ENCODE measurements around the gene KIAA1671.

KIAA1671 gene

DNA sequence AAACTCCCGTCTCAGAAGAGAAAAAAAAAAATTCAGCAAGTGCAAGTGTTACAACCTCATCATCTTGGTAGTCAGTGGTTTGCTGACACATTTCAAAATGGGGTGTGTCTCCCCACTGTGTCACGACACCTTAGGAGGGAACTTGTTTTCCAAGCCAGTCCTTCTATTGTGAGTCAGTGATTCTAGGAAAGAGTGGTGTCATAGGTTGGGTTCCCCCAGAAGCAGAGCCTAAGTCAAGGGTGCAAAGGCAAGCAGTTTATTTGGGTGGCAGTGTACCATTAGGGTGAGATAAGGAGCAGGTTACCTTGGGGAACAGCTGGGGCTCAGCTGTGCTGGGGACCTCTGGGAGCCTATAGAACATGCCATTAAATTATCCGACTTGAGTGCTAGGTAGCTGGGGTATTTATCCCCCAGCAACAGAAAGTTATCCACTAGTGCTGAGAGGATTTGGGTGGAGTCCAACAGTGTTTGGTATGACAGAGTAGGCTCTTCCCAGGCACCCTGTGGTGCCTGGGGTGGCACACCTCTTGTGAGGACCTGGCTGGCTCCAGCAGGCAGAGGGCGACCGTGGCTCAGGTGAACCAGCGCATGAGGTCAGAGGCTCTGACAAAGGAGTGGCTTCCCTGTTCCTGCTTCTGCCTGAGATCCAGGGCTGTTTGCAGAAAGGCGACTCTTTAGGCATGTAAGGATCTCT lies 41.7 kb downstream of the KIAA1671 start:
- DNase-seq (no peak), ATAC-seq (replicated peaks) (peak; percentile 66)
- no peaks in the 10 kb centered on the region for H3K9me3 Mint-ChIP-seq
- H3K4me3 Mint-ChIP-seq: no peak overlapping the region
- H3K36me3 Mint-ChIP-seq (ENCODE audit: insufficient read depth): peaks cover 3% of the 10 kb centered on the region
- peaks cover 31 to 62% of the 10 kb centered on the region in 2 donors for H3K27me3 Mint-ChIP-seq
- peaks cover 10 to 14% of the 10 kb centered on the region in 2 donors for H3K4me1 Mint-ChIP-seq (ENCODE audit: low read depth in 2 of 2)
- H3K27ac Mint-ChIP-seq: peak overlapping the region in 1 of 2 donors; percentile 32

DNA sequence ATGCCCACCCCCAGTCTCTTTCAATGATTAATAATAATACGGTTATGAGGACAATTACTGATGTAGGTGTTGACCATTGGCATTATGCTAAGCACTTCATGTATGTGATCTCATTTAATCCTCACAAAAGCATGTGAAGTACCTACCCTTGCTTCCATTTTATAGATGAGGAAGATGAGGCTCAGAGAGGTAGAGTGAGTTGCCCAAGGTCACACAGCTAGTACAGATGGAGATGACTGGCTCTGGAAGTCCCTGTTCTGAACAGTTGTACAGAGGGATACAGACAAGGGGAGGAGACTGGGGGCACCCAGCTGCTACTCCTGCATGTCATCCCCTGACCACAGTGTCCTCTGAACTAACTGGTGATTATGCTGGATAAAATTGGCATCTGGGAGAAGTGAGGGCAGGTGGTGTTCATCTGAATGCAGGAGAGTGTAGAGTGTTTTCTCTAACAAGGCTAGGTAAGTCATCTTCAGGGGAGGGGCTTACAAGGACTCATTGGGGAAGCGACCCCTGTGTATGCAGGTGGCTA lies 43.2 kb downstream of the KIAA1671 start:
- Mint-ChIP-seq H3K36me3 (ENCODE audit: insufficient read depth) (peaks cover 3% of the 10 kb centered on the region), H3K27ac (no peak overlapping the region), H3K27me3 (peaks cover 25 to 62% of the 10 kb centered on the region in 2 donors), H3K4me3 (no peak overlapping the region), H3K4me1 (ENCODE audit: low read depth in 2 of 2) (peaks cover 10 to 14% of the 10 kb centered on the region in 2 donors), H3K9me3 (no peaks in the 10 kb centered on the region)
- ATAC-seq (replicated peaks): no peak
- DNase-seq: no peak

DNA sequence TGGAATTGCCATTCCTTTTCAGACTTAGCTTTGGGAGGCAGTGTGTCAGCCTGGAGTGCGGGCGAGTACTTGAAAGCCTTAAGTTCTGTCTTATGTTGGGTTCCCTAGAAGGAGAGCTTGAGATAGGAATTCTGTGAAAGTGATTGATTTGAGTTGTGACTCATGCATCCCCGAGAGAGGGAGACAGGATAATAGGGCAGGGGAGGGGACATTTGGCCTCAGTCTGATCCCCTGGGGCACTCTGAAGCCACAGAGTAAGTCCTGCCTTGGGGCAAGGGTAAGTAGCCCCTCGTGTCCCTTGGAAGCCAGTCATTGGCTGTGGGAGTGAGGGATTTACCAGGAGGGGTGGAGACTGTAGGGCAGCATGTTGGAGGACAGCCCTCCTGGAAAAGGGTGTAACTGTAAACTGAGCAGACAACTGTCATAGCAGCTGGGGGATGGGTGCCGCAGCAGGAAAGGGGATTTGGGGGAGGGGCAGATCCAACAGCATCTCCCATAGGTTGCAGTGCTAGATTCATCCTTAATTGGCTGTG lies 44.0 kb downstream of the KIAA1671 start:
- H3K9me3 Mint-ChIP-seq: no peaks in the 10 kb centered on the region
- ATAC-seq (replicated peaks) (no peak), DNase-seq (no peak)
- peaks cover 3% of the 10 kb centered on the region for H3K36me3 Mint-ChIP-seq (ENCODE audit: insufficient read depth)
- H3K4me3 Mint-ChIP-seq: no peak overlapping the region
- no peak overlapping the region for H3K27ac Mint-ChIP-seq
- H3K27me3 Mint-ChIP-seq: peaks cover 25 to 58% of the 10 kb centered on the region in 2 donors
- H3K4me1 Mint-ChIP-seq (ENCODE audit: low read depth in 2 of 2): peaks cover 14 to 16% of the 10 kb centered on the region in 2 donors

DNA sequence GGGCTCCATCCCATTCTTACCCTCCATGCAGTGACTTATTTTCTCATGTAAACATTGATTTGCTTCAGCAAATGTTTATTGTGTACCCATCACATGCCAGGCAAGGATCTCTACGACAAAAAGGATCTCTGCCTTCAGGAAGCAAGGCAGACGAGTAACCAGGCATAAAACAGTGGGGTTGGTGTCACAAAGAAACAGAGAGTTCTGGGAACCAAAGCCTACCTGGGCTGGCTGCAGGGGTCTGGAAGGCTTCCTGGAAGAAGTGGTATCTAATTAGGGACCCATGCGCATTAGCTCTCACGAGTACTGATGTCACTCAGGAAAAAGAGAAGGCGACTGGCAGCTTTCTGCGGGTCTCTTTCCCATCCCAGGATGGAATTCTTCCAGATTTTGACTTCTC lies 44.5 kb downstream of the KIAA1671 start:
- no peak overlapping the region for H3K27ac Mint-ChIP-seq
- no peaks in the 10 kb centered on the region for H3K9me3 Mint-ChIP-seq
- ATAC-seq (replicated peaks): no peak
- no peak overlapping the region for H3K4me3 Mint-ChIP-seq
- peaks cover 3% of the 10 kb centered on the region for H3K36me3 Mint-ChIP-seq (ENCODE audit: insufficient read depth)
- DNase-seq: no peak
- peaks cover 16 to 18% of the 10 kb centered on the region in 2 donors for H3K4me1 Mint-ChIP-seq (ENCODE audit: low read depth in 2 of 2)
- peaks cover 25 to 53% of the 10 kb centered on the region in 2 donors for H3K27me3 Mint-ChIP-seq

DNA sequence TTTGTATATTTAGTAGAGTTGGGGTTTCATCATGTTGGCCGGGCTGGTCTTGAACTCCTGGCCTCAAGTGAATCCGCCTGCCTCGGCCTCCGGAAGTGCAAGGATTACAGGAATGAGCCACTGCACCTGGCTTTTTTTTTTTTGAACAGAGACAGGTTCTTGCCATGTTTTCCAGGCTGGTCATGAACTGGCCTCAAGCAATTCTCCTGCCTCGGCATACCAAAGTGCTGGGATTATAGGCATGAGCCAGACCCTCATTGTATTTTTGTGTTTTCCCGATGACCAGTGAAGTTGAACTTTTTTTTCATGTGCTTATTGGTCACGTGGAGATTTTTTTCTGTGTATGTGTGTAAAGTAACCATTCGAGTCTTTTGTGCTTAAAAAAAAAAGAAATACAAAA lies 48.2 kb downstream of the KIAA1671 start:
- Mint-ChIP-seq H3K4me1 (ENCODE audit: low read depth in 2 of 2) (peaks cover 9 to 18% of the 10 kb centered on the region in 2 donors), H3K27me3 (peaks cover 15 to 24% of the 10 kb centered on the region in 2 donors), H3K27ac (no peak overlapping the region), H3K36me3 (ENCODE audit: insufficient read depth) (no peaks in the 10 kb centered on the region), H3K9me3 (no peaks in the 10 kb centered on the region), H3K4me3 (no peak overlapping the region)
- no peak for ATAC-seq (replicated peaks)
- DNase-seq: no peak

DNA sequence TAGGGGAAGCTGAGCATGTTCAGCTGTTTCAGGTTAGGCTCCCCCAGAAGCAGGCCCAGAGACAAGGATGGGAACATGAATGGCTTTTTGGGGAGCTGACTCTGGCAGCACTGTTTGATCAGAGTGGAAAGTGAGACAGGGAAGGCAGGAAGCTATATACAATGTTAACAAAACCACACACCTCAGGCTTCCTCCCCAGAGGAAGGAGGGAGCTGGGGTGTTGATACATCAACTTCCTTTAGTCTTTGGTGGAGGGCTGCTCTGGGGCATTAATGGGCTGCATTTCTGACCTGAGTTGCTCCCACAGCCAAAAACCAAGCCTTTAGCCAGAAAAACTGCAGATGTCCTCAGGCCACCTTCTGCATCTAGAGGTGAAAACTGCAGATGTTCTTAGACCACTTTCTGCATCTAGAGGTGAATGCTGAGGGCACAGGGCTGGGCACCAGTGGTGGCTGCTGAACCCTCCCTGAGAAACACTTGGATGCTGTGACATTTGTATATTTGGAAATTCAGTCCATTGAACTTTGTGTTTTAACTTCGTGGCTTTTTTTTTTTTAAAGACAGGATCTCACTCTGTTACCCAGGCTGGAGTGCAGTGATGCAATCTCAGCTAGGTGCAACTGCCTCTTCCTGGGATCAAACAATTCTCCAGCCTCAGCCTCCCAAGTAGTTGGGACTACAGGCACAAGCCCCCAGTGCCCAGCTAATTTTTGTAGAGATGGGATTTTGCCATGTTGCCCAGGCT lies 49.9 kb downstream of the KIAA1671 start:
- no peaks in the 10 kb centered on the region for H3K36me3 Mint-ChIP-seq (ENCODE audit: insufficient read depth)
- ATAC-seq (replicated peaks): peak; percentile 45
- no peaks in the 10 kb centered on the region for H3K9me3 Mint-ChIP-seq
- H3K27ac Mint-ChIP-seq: no peak overlapping the region
- no peak for DNase-seq
- peaks cover 1 to 7% of the 10 kb centered on the region in 2 donors for H3K27me3 Mint-ChIP-seq
- peak overlapping the region; percentile 12 to 22 for H3K4me3 Mint-ChIP-seq
- H3K4me1 Mint-ChIP-seq (ENCODE audit: low read depth in 2 of 2): peaks cover 6 to 18% of the 10 kb centered on the region in 2 donors

DNA sequence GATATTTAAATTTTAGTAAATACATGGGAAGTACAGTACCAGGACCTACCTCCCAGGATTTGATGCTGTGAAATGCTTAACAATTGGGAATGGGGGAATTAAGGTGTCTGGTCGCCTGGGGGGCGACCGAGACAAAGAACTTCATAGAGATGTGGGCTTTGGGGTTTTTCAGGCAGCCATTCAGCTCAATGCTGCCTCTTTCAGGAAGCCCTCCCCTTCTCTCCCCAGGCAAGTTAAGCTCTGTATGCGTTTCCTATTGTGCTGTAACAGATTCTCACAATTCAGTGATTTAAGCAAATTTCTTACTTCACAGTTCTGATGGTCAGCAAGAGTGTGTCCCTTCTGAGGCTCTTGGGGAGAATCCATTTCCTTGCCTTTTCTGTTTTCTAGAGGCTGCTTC lies 53.8 kb downstream of the KIAA1671 start:
- H3K27me3 Mint-ChIP-seq: no peaks in the 10 kb centered on the region
- no peak overlapping the region for H3K4me3 Mint-ChIP-seq
- H3K36me3 Mint-ChIP-seq (ENCODE audit: insufficient read depth): no peaks in the 10 kb centered on the region
- ATAC-seq (replicated peaks): no peak
- no peak for DNase-seq
- no peak overlapping the region for H3K27ac Mint-ChIP-seq
- H3K9me3 Mint-ChIP-seq: no peaks in the 10 kb centered on the region
- H3K4me1 Mint-ChIP-seq (ENCODE audit: low read depth in 2 of 2): peaks cover 5 to 15% of the 10 kb centered on the region in 2 donors

DNA sequence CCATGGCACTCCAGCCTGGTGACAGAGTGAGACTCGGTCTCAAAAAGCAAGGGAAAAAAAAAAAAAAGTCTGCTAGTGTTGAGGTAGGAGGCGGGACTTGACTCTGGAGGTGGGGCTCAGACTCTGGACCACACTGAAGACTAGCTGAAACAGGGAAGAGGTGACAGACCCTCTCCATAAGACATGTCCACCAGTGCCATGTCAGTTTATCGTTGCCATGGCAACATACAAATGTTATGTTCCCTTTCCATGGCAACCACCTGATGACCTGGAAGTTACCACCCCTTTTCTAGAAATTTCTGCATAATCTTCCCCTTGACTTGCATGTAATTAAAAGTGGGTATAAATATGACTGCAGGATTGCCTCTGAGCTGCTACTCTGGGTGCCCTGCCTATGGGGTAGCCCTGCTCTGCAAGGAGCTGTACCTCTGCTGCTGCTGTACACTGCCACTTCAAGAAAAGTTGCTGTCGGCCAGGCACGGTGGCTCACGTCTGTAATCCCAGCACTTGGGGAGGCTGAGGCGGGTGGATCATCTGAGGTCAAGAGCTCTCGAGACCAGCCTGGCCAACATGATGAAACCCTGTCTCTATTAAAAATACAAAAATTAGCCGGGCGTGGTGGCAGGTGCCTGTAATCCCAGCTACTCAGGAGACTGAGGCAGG lies 55.1 kb downstream of the KIAA1671 start:
- Mint-ChIP-seq H3K36me3 (ENCODE audit: insufficient read depth) (no peaks in the 10 kb centered on the region), H3K4me1 (ENCODE audit: low read depth in 2 of 2) (peaks cover 2 to 6% of the 10 kb centered on the region in 2 donors), H3K9me3 (no peaks in the 10 kb centered on the region), H3K27ac (no peak overlapping the region), H3K4me3 (no peak overlapping the region), H3K27me3 (no peaks in the 10 kb centered on the region)
- DNase-seq (no peak), ATAC-seq (replicated peaks) (no peak)

DNA sequence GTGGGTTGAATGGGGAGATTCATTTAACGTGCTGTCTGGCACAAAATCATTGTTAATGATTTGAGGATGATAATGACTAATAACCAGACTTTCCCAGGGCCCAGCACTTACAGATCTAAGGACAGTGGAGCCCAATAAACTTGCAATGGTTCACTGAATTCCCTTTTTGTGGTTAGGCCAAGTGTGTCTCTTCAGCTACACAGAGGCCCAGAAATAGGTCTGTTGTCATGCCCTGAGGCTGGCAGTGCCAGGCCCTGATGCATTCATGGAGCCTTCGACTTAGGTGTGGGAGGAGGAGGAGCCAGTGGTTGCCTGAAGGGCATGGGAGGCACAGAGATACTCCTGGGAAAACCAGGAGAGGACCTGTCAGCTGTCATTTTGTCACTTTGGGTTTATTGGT lies 56.1 kb downstream of the KIAA1671 start:
- ATAC-seq (replicated peaks): no peak
- no peaks in the 10 kb centered on the region for H3K36me3 Mint-ChIP-seq (ENCODE audit: insufficient read depth)
- H3K27ac Mint-ChIP-seq: no peak overlapping the region
- DNase-seq: no peak
- peaks cover 0 to 2% of the 10 kb centered on the region in 2 donors for H3K4me1 Mint-ChIP-seq (ENCODE audit: low read depth in 2 of 2)
- no peaks in the 10 kb centered on the region for H3K27me3 Mint-ChIP-seq
- H3K9me3 Mint-ChIP-seq: no peaks in the 10 kb centered on the region
- no peak overlapping the region for H3K4me3 Mint-ChIP-seq

DNA sequence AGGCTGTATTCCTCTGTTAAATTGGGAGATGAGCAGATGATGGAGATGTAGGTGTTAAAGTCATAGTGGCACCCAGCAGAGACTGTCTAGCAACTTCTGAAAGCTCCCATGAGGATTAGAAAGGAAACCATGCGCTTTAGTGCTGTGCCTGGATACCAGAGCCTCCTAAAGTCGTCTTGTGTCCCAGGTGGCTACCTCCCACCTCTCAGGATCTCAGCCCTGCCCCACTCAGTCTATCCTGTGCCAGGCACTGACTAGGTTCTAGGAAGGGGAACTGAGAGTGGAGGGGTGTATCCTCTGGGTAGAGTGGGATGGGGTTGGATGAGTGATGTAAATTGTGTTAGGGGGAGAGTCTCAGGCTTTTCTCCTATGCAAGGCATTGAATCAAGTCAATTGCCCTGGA lies 60.2 kb downstream of the KIAA1671 start:
- DNase-seq: no peak
- Mint-ChIP-seq H3K27me3 (peaks cover 1 to 7% of the 10 kb centered on the region in 2 donors), H3K36me3 (ENCODE audit: insufficient read depth) (no peaks in the 10 kb centered on the region), H3K4me3 (no peak overlapping the region), H3K27ac (no peak overlapping the region), H3K4me1 (ENCODE audit: low read depth in 2 of 2) (peaks cover 0 to under 1% of the 10 kb centered on the region in 2 donors), H3K9me3 (no peaks in the 10 kb centered on the region)
- no peak for ATAC-seq (replicated peaks)

DNA sequence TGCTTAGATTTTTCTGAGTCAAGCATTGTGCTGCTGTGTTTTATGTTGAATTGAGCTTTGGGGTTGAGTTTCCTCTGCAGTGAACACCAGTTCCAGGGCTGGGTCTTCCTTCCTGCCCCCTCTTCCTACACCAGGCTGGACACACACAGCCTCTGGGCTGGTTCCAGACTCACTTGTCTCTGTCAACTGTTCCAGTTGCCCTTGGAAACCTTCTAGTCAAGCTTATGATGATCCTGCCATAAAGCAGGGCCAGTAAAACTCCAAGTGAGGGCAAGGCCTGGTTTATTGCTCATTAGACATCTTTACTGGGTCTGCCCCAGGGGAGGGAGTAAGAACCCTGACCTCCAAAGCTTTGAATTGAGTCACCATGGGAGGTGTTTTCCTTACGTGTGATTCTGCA lies 61.1 kb downstream of the KIAA1671 start:
- Mint-ChIP-seq H3K4me1 (ENCODE audit: low read depth in 2 of 2) (no peaks in the 10 kb centered on the region), H3K9me3 (no peaks in the 10 kb centered on the region), H3K36me3 (ENCODE audit: insufficient read depth) (no peaks in the 10 kb centered on the region), H3K4me3 (no peak overlapping the region), H3K27ac (no peak overlapping the region), H3K27me3 (peaks cover 6 to 7% of the 10 kb centered on the region in 2 donors)
- DNase-seq (no peak), ATAC-seq (replicated peaks) (no peak)

DNA sequence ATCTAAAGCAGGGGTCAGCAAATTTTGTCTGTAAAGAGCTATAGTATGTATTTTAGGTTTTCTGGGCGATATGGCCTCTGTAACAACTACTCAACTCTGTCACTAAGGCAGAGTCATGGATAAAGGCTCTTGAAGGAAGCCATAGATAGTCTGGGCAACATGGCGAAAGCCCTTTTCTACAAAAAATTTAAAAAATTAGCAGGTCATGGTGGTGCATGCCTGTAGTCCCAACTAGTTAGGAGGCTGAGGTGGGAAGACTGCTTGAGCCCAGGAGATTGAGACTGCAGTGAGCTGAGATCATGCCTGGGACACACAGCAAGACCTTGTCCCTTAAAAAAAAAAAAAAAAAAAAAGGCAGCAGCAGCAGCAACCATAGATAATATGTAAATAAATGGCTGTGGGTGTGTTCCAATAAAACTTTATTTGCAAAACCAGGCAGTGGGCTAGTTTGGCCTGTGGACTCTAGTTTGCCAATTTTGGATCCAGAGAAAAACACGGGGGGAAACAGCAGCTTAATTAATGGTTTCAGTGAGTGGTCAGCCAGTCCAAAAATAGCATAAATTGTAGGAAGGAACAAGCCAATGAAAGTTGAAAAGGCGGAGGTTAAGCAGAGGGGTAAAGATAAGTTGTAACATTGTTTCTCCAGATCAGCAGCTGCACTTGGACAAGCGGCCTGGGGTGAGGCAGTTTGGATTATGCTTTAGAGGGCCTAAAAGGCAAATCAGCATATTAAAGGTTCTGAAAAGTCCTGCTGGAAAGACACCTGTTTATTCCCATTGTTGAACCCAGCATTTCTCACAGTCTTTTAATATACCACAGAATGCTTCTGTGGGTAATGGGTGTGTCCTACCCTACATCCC lies 62.6 kb downstream of the KIAA1671 start:
- Mint-ChIP-seq H3K4me1 (ENCODE audit: low read depth in 2 of 2) (no peaks in the 10 kb centered on the region), H3K36me3 (ENCODE audit: insufficient read depth) (no peaks in the 10 kb centered on the region), H3K27me3 (peaks cover 10 to 13% of the 10 kb centered on the region in 2 donors), H3K27ac (no peak overlapping the region), H3K9me3 (no peaks in the 10 kb centered on the region), H3K4me3 (no peak overlapping the region)
- DNase-seq (no peak), ATAC-seq (replicated peaks) (no peak)

DNA sequence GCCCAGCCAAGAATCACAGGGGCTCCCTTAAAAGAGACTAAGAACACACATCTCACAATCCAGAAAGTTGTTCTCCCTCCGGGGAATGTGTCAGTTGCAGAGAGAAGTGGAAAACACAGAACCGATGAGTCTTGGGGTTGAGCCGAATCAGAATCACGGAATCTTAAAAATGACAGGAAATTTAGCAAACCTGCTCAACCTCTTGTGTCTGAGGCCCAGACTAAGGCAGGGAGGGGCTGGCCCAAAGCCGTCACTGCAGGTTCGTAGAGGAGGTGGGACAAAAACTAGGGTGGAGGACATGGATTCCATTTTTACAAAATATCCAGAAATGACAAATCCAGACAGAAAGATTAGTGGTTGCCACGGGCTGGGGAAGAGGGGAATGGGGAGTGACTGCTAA lies 63.8 kb downstream of the KIAA1671 start:
- Mint-ChIP-seq H3K36me3 (ENCODE audit: insufficient read depth) (no peaks in the 10 kb centered on the region), H3K4me3 (no peak overlapping the region), H3K27me3 (peaks cover 22 to 23% of the 10 kb centered on the region in 2 donors), H3K4me1 (ENCODE audit: low read depth in 2 of 2) (no peaks in the 10 kb centered on the region), H3K9me3 (no peaks in the 10 kb centered on the region), H3K27ac (no peak overlapping the region)
- DNase-seq: no peak
- ATAC-seq (replicated peaks): no peak
